Testis (tissue), 3 donors: ENCODE data around the gene SCNN1B. TPM values are rescaled to one million over a fixed set of nuclear protein-coding genes. Genes with fewer than 3 reads are reported as not detected.
A peak's percentile ranks its signal among the peaks of the same experiment; 100 is the strongest.

Source experiments
- DNase-seq: peaks from one replicate; pipeline ENCODE4 v3.0.0-alpha.2; 2019
- H3K27ac ChIP-seq, 2 donors: fragments of 200-600 bp; sonication (generic); one replicate each; pipeline ENCODE4 v1.5.1; 2019
- H3K27me3 ChIP-seq: fragments of 200-600 bp; sonication (generic); one replicate; pipeline ENCODE4 v1.5.1; 2019
- H3K36me3 ChIP-seq: fragments of 200-600 bp; sonication (generic); one replicate; pipeline ENCODE4 v1.5.1; 2017; ENCODE audit warnings: low read depth; ENCODE audit errors: missing control alignments
- H3K4me1 ChIP-seq: fragments of 200-600 bp; sonication (generic); one replicate; pipeline ENCODE4 v1.5.1; 2019
- H3K4me3 ChIP-seq, 2 donors: fragments of 200-600 bp; sonication (generic); one replicate each; pipeline ENCODE4 v1.5.1; 2017 to 2019
- H3K9me3 ChIP-seq: fragments of 200-600 bp; sonication (generic); one replicate; pipeline ENCODE4 v1.5.1; 2017
- POLR2A ChIP-seq: fragments of 450-650 bp; IDR thresholded peaks from one replicate; pipeline ENCODE4 v1.6.1; 2017; ENCODE audit warnings: antibody characterized with exemption, mild to moderate bottlenecking, moderate library complexity
- WGBS, 2 donors: methylation state at CpG; one replicate each; pipeline ENCODE4 v1.1.5; 2018; 5-methylcytosine and 5-hydroxymethylcytosine counted together
- intact Hi-C: fragments of 100-400 bp; cut with DNase I; formaldehyde crosslinking; loops from one replicate; pipeline ENCODE4 v1.15.1; 2023; ENCODE audit warnings: low total_unique reads
- polyA plus RNA-seq: library from polyadenylated mRNA; stranded (reverse); fragments of 350-450 nt; fragmentation: Illumina TruSeq; extraction: RNeasy Lipid Tissue Mini Kit (QIAGEN cat#74804); gene quantifications from one replicate; pipeline ENCODE4 v1.2.3, GENCODE V29; 2014; ENCODE audit warnings: low read depth, low replicate concordance; ENCODE audit not compliant: insufficient read depth
- total RNA-seq, 2 donors: library from RNA; depleted of rRNA; stranded (reverse); fragments of >200 nt; gene quantifications; one replicate each; pipeline ENCODE4 v1.2.3, GENCODE V29; 2016
- TF ChIP-seq, protein P1 (sequence below), 3 experiments: fragments of 450-650 bp in 2 of 3; fragments of 200-600 bp in 1 of 3; sonication (generic) in 1 of 3; IDR thresholded peaks; one replicate each; pipeline ENCODE4 v1.5.1; 2016 to 2019; ENCODE audit warnings: antibody characterized with exemption in 3 of 3, mild to moderate bottlenecking in 2 of 3, moderate library complexity in 1 of 3

The SCNN1B gene
- total and polyA plus RNA-seq, 3 donors from 2014 or later: 0.31 to 1.1 (median 0.55) TPM

DNA sequence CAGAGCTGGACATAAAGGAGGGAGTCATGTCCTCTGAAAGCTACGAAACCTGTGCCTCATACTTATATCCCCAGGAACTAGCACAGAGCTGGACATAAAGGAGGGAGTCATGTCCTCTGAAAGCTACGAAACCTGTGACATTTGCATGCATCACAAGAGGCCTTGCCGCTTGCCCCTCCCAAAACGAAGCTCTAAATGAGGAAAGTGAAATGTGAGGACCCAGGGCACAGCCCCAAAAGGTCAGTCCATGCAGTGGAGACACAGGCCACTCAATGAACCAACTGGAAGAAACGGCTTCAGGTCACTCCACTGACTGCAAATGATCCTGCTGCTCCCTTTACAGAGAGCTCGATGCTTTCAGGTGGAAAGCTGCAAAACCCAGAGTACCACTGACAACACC, 112.6 kb downstream of the SCNN1B start:
- no peaks in the 10 kb centered on the region for H3K9me3 ChIP-seq
- H3K27me3 ChIP-seq: no peaks in the 10 kb centered on the region
- no peak overlapping the region for H3K4me3 ChIP-seq
- intact Hi-C loops: no loop called here
- WGBS, 2 donors: 88 to 96% methylated on average over 6 of the region's 6 CpGs
- H3K27ac ChIP-seq: no peak overlapping the region
- no peaks in the 10 kb centered on the region for H3K36me3 ChIP-seq
- H3K4me1 ChIP-seq: no peaks in the 10 kb centered on the region
- DNase-seq: no peak
- TF ChIP-seq POLR2A: no peak
- TF ChIP-seq, protein P1, sequence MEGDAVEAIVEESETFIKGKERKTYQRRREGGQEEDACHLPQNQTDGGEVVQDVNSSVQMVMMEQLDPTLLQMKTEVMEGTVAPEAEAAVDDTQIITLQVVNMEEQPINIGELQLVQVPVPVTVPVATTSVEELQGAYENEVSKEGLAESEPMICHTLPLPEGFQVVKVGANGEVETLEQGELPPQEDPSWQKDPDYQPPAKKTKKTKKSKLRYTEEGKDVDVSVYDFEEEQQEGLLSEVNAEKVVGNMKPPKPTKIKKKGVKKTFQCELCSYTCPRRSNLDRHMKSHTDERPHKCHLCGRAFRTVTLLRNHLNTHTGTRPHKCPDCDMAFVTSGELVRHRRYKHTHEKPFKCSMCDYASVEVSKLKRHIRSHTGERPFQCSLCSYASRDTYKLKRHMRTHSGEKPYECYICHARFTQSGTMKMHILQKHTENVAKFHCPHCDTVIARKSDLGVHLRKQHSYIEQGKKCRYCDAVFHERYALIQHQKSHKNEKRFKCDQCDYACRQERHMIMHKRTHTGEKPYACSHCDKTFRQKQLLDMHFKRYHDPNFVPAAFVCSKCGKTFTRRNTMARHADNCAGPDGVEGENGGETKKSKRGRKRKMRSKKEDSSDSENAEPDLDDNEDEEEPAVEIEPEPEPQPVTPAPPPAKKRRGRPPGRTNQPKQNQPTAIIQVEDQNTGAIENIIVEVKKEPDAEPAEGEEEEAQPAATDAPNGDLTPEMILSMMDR (IDR thresholded peaks at IDR 0.05): no peak

DNA sequence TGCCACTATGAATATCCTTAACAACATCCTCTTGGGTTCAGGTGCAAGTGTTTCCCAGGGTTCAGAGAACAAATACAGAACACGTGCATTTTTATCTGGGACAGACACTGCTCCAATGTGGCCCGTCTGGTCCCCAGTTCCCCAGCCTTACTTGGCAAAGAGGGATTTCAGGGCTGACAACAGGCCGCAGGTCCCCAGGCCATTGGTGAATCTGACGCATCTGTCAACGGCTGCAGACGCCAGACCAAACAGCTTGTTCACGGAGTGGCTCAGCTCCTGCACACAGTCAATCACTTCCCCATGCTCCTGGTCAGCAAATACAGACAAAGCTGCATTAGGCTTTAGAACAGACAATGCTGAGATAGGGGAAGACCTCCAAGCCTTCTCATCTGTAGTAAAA, 114.7 kb downstream of the SCNN1B start:
- intact Hi-C loops: no loop called here
- H3K9me3 ChIP-seq: no peaks in the 10 kb centered on the region
- TF ChIP-seq POLR2A: no peak
- TF ChIP-seq, protein P1 (IDR thresholded peaks at IDR 0.05): no peak
- 88 to 90% methylated on average over 7 of the region's 7 CpGs for WGBS, 2 donors
- H3K4me3 ChIP-seq: no peak overlapping the region
- no peaks in the 10 kb centered on the region for H3K36me3 ChIP-seq
- no peaks in the 10 kb centered on the region for H3K27me3 ChIP-seq
- H3K27ac ChIP-seq: no peak overlapping the region
- no peak for DNase-seq
- H3K4me1 ChIP-seq: no peaks in the 10 kb centered on the region

DNA sequence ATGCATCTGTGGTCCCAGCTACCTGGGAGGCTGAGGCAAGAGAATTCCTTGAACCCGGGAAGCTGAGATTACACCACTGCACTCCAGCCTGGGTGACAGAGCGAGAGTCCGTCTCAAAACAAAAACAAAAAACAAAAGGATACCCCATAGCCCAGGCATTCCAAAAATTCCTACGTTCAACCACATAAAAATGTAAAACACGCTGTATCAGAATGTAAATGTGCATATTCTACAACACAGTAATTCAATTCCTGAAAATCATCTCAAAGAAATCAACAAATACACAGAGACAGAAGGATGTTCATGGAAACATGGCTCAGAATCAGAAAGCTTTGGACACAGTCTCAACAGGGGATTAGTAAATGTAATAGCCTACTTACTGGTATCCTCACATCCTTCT, 117.9 kb downstream of the SCNN1B start:
- Histone ChIP-seq H3K36me3 (no peaks in the 10 kb centered on the region), H3K4me1 (peaks cover 4% of the 10 kb centered on the region), H3K4me3 (no peak overlapping the region), H3K27me3 (no peaks in the 10 kb centered on the region), H3K27ac (no peak overlapping the region), H3K9me3 (no peaks in the 10 kb centered on the region)
- TF ChIP-seq, protein P1 (IDR thresholded peaks at IDR 0.05): no peak
- TF ChIP-seq POLR2A: no peak
- intact Hi-C loops: no loop called here
- DNase-seq: no peak
- WGBS, 2 donors: 89 to 91% methylated on average over 5 of the region's 5 CpGs

DNA sequence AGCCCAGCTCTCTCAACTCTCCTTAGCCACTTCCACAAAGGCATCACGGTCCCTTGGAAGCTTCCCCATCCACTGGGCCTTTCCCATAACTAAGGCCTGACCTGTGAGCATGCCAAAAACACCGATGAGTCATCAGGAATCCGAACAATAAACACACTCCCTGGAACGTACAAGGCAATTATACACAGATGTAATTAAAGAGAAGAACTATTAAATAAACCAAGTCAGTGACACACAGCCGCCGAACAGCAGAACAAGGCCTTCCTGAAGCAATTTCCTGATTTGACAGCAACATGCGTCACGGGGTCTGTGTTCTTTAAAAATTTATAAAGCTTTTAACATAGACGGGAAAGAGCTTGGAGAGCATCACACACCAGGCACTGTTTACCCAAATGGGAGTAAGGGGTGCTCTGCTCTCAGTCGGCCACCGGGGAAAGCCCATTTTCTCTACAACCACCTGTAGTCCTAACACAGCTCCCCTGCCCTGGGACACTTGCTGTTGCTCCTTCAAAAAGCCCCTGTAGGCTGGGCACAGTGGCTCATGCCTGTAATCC, 121.5 kb downstream of the SCNN1B start:
- DNase-seq: peak; percentile 85
- Histone ChIP-seq H3K4me3 (no peak overlapping the region), H3K9me3 (no peaks in the 10 kb centered on the region), H3K27ac (peak overlapping the region; percentile 69 to 86), H3K36me3 (no peaks in the 10 kb centered on the region), H3K4me1 (peaks cover 4% of the 10 kb centered on the region), H3K27me3 (no peaks in the 10 kb centered on the region)
- intact Hi-C loops: no loop called here
- TF ChIP-seq, protein P1 (IDR thresholded peaks at IDR 0.05): no peak
- TF ChIP-seq POLR2A: no peak
- 56 to 60% methylated on average over 11 of the region's 11 CpGs for WGBS, 2 donors

DNA sequence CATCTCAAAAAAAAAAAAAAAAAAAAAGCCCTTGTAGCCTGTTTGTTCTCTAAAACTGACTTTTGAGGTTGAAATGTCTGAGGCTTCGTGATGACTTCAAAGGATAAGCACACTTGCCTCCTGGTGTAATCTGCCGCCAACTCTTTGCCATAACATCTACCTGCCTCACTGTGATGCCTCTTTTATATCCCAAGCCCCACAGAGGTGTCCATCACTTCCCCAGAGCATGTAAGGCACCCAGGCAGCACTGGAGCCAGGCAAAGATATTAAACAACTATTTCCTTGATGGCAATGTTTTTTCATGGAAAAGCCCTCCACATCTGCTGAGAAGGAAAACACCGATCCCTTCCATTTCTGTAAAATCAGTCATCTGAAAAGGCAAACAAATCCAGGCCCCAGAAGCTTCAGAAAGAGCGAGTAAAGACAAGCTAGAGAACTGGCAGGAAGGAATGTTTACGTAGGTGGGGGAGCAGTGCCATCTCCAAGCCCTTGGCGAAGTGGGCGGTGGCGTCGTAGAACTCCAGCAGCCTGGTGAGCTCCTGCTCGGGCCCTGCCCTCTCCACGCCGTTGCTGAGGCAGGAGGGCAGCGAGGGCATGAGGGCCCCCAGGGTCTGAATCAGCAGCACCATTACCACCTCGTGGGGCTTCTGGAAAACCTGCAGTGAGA, 122.3 kb downstream of the SCNN1B start:
- 87 to 91% methylated on average over 14 of the region's 14 CpGs for WGBS, 2 donors
- intact Hi-C loops: no loop called here
- no peak for DNase-seq

More for the DNA sequence above, 122.3 kb downstream of the SCNN1B start:
- peaks cover 4% of the 10 kb centered on the region for H3K4me1 ChIP-seq
- no peaks in the 10 kb centered on the region for H3K9me3 ChIP-seq
- TF ChIP-seq, protein P1 (IDR thresholded peaks at IDR 0.05): no peak
- TF ChIP-seq POLR2A: no peak
- H3K27me3 ChIP-seq: no peaks in the 10 kb centered on the region
- peak overlapping the region; percentile 69 to 86 for H3K27ac ChIP-seq
- no peak overlapping the region for H3K4me3 ChIP-seq
- H3K36me3 ChIP-seq: no peaks in the 10 kb centered on the region
